Inflammatory macrophage treated with lipopolysaccharide for 4 hours (primary cell): ENCODE data around the gene UBA1.

Source experiments
- DNase-seq: peaks from one replicate; pipeline ENCODE4 v3.0.0-alpha.2; 2020

The UBA1 gene

DNA sequence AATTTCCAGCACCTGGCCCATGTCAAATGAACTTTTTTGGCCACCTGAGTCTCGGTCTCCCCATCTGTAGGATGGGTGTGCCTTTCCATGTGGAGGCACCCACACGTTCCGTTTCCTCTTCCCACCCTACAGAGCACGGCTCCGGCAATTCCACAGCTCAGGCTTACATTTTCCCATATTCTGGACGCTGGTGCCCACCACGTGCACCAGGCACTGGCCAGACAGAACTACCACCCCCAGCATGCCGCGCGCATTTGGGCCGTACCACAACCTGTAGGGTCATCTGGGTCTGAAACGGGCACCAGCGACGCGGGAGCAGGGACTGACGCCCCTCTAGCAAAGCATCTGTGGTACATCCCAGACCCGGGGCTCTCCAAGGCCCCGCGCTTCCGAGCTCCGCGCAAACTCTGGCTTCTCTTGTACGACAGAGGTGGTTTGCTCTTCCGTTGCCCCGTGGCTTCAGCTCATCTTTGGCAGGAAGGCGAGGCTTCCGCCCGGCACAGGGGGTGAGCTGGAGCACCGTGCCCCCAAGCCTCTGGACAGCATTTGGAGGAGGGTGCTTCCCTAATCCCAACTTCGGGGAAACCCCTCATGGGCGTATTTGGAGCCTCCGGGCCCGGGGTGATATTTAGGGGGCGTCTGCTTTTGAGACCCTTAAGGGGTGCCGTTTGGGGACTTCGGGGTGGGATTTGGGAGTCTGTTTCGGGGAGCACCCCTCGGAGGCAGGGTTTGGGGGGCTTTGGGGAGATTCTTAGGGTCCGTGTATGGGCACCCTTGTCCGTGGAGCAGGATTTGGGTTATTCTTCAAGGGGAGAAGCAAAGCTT is 3.0 kb upstream of the UBA1 start:
- DNase-seq: peak; percentile 79

DNA sequence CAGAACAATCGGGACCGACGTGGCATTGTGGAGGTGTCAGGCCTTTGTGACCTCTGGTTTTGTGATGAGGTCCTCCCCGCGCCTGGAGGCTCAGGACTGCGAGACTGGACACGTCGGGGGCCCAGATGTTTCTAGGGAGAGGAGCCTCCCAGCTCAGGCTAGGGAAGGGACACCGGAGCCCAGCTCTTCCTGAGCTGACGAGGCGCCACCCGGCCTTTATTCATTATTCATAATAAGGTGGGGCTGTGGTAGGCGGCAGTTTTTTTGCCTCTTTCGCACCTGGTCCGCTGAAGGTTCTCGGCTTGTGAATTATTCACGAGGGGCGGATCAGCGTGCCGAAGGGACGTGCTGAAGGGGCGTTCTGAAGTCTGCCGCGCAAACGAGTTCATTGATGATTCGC is 2.3 kb upstream of the UBA1 start:
- DNase-seq: no peak

DNA sequence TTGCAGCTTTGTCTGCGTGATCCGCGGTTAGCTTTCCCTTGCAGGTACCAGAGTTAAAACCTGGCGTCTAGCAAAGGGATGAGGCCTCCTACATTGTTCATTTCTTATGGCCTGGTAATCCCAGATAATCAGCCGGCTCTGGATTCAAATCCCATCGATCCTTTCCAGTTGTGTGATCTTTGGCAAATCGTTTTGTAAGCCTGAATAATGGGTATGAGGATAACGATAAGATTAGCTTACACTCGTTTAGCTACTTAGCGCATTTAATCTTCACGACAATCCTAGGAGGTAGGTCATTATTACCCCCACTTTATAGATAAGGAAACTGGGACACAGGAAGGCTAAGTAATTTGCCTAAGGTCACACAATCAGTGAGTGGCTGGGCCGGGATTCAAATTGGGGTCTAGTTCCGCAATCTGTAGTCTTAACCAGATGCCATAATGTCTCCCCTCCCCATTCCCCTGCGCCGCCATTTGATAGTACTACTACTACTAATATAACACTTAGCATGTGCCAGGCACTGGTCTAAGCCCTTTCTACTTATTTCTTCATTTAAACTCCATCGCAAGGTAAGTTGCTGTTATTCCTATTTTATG is 1.7 kb upstream of the UBA1 start:
- DNase-seq: no peak

DNA sequence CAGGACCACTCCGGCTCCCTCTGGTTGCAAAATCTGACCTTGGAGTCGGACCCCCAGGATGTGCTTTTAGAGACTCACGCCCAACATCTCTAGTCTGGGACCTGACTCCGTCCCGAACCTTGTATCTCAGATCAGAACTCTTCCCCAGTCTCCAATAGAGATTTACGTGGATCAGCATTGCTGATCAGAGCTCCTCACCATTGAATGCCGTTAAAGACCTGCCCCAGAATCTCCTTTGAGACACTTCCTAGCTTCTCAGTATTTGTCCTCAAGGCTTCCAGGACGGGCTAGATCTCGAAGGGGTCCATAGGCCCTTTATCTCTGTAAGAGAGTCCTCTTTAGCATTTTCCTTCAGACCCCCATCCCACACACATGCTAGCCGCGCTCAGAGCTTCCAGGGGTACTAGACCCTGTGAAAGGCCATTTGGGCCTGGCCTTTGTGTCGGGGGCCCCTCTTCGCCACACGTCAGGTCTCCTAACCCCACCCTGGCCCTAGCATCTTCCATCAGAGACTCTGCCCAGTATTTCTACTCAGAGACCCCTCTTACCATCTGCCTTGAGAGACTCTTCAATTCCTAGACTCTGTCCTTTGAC is 662 bp downstream of the UBA1 start:
- DNase-seq: peak; percentile 4

DNA sequence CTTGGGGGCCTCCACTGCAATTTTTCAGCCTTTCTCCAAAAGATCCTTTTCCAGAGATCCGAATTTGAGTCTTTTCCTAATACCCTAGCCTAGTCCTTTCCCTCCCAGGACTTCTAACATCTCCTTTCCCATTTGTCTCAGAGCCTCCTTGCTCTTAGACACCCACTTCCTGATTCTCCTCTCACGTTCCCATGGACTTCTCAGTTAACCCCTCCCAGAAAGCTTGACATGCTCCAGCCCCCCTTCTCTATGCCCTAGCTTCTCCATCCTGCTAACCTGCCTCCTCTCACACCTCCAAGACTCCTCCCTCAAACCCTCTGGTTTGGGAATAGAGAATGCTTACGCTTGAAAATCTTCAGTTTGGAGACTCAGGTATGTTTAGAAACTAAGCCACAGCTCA is 2.5 kb downstream of the UBA1 start:
- DNase-seq: no peak

DNA sequence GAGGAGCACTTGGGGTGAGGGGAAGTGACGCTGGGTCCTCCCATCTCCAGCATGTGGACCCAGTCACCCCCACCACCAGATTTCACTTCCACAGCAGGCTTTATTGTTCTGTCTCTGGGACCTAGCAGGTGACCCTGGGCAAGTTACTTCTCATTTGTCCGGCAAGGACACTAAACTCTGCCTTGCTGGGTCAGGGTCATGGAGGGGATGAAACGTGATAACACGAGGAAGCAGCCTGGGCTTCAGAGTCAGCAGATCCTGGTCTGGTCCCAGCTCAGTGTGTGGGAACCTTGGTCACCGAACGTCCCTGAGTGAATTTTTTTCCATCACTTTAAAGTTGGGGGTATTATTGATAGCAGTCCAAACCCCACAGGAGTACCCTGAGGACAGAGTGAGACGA is 3.9 kb downstream of the UBA1 start:
- DNase-seq: no peak

DNA sequence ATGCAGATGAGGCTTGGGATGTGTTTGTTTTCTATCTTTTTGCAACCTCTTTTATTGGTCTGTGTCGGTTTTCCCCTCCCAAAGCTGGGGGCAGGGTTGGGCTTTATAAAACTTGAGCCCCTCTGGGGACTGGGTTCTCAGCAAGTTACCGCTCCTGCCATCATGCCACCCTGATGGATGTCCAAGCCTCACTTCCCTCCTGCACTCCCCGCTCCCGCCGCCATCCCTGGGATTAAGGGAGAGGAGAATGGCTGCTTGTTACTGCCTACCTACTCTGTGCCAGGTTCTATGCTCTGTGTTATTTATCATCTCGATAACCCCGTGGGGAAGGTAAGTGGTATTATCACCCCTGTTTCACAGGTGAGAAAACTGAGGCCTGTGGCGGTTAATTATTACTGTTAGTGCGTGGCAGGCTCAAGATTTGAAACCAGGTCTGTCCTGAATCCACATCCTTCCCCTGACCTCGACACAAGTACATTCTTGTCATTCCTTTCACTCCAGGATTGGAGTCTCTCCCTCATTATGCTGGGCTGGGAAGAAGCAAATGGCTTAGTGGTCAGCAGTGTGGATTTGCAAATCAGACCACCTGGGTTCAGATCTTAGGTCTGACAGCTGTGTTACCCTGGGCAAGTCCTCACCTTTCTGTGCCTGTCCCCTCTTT is 4.5 kb downstream of the UBA1 start:
- no peak for DNase-seq

DNA sequence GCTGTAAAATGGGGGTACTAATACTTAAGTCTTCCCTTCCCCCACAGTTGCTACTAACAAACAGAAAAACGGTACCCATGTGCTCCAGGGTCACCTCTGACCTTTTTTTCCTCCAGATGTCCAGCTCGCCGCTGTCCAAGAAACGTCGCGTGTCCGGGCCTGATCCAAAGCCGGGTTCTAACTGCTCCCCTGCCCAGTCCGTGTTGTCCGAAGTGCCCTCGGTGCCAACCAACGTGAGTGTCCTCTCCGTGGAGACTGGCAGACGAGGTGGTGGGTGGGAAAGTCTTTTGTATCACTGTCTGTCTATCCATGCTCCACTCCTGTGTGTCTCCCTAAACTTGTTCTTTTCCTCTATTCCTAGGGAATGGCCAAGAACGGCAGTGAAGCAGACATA is 5.1 kb downstream of the UBA1 start:
- DNase-seq: no peak

DNA sequence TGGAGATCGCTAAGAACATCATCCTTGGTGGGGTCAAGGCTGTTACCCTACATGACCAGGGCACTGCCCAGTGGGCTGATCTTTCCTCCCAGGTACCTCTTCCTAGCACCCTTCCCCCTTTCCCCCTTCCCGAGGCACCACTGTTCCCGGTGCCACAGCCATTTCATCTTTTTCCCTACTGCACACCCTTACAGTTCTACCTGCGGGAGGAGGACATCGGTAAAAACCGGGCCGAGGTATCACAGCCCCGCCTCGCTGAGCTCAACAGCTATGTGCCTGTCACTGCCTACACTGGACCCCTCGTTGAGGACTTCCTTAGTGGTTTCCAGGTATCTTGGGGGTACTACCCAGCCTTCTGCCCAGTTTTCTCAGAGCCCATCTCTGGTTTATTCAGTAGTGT is 5.7 kb downstream of the UBA1 start:
- no peak for DNase-seq

DNA sequence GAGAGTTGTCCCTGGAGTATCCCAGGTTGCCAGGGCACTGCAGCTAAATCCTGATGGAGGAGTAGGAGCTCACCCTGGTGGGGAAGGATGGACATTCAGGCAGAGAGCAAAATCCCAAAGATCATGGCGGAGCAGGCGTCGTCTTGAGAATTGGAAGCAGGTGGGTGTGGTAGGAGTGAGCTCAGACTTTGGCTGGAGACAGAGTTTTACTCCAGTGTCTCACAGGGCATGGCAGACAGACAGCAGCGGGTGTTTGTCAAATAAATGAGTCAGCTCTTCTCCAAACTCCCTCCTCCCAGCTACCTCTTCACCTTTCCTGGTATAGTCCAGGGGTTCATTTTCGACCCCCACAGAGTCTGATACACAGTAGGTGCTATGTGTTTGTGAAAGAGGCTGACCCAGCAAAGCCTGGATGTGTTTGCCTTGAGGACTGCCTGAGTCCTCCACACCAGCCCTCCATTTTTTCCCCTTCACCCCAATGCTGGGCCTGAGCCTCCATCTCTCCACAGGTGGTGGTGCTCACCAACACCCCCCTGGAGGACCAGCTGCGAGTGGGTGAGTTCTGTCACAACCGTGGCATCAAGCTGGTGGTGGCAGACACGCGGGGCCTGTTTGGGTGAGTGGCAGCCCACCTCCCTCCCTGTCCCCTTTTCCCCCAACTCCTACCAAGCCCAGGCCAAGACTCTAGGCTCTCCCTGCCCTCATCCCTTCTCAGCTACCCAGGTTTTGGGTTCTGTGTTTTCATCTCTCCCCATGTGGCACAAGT is 6.9 kb downstream of the UBA1 start:
- DNase-seq: no peak

DNA sequence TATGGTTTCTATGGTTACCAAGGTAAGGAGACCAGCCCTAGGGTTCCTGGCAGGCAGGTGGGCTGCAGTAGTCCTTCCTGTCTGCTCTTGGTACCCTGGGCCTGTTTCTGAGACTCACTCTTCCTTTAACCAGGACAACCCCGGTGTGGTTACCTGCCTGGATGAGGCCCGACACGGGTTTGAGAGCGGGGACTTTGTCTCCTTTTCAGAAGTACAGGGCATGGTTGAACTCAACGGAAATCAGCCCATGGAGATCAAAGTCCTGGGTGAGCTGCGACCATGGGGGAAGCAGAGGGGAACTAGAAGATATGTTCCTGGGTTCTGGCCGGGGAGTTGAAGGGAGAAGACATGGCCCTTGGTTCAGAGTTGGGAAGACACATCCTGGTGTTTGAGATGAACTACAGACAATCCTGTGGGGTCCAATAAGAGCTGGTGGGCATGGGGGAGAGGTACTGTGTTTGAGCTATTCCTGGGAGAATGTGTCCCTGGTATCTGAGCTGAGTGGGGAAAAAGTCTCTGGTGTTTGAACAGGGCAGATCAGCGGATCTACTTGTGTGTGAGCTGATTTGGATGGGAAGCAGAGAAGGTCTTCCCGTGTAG is 7.8 kb downstream of the UBA1 start:
- no peak for DNase-seq

DNA sequence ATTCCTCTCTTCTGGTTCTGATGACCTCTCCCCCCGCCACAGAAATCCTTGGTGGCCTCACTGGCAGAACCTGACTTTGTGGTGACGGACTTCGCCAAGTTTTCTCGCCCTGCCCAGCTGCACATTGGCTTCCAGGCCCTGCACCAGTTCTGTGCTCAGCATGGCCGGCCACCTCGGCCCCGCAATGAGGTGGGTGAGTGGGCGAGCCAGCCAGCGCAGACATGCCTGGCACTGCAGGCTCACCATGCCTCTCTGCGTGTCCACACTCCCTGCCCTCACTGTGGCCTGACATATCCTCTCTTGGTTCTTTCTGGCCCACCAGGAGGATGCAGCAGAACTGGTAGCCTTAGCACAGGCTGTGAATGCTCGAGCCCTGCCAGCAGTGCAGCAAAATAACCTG is 8.7 kb downstream of the UBA1 start:
- no peak for DNase-seq

DNA sequence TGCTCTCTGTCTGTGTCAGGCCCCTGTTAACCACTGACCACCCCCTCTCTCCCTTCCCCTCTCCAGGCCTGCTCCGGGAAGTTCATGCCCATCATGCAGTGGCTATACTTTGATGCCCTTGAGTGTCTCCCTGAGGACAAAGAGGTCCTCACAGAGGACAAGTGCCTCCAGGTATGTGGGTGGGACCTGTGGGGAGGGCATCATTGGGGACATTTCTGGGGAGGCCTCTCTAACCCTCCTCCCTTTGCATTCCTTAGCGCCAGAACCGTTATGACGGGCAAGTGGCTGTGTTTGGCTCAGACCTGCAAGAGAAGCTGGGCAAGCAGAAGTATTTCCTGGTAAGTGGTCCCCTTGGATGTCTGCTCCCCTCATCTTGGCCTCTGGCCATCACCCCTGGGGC is 9.2 kb downstream of the UBA1 start:
- no peak for DNase-seq

DNA sequence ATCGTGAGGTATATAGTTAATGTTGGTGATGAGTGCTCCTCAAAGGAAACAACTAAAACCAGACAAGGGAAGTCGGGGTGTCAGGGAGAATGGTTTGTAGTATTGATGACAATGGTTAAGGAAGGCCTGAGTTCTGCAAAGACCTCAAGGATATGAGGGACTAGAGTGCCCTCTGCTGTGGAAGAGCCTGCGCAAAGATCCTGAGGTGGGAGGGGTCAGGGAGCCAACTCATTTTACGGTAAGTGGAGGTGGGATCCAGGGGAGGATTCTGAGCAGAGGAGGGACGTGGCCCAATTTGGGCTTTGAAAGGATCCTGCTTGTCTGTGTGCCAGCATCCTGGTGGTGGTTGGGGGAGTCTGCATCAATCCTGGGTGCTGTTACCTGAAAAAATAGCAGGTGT is 11.3 kb downstream of the UBA1 start:
- no peak for DNase-seq

DNA sequence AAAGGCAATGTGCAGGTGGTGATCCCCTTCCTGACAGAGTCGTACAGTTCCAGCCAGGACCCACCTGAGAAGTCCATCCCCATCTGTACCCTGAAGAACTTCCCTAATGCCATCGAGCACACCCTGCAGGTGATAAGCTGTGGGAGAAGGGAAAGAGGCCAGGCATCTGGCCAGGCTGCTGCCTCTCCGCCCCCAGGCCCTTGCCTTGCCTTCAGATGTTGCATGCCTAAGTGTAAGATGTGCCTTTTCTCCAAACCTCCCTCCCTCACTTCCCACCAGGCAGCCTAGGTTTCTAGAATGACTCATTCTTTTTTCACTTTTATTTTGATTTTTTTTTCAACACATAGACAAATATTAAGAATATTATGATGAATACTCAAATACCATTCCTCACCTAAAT is 12.7 kb downstream of the UBA1 start:
- DNase-seq: no peak

DNA sequence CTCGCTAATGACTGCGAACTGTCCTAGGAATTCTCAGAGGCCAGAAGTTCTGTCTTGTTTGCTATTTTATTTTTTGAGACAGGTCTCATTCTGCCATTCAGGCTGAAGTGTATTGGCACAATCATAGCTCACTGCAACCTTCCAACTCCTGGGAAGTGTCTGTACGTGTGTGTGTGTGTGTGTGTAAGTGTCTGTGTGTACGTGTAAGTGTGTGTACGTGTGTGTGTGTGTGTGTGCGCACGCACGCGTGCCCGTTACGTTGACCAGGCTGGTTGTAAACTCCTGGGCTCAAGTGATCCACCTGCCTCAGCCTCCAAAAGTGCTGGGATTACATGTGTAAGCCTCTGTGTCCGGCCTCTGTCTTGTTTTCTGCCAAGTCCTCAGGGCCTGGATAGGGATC is 14.5 kb downstream of the UBA1 start:
- DNase-seq: no peak

DNA sequence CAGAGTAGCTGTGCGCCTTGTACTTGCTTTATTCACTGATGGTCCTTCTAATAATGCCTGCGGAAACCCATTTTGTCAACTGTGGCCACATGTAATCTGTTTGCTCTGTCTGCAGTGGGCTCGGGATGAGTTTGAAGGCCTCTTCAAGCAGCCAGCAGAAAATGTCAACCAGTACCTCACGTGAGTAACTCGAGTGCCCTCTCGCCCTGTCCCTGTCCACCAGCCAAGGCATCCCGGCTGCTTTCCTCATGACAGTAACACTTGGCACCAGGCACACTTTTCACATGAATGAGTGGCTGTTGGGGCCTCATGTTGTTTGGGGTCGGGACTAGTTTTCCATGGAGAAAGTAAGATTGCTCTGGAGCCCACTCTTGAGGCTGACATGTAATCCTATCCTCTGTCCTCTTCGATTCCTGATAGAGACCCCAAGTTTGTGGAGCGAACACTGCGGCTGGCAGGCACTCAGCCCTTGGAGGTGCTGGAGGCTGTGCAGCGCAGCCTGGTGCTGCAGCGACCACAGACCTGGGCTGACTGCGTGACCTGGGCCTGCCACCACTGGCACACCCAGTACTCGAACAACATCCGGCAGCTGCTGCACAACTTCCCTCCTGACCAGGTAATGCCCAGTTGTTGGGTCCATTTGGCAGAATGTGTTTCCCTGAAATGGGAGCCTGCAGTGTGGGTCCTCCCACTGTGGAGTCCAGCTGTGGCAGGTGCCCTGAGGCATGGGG is 16.0 kb downstream of the UBA1 start:
- DNase-seq: no peak

DNA sequence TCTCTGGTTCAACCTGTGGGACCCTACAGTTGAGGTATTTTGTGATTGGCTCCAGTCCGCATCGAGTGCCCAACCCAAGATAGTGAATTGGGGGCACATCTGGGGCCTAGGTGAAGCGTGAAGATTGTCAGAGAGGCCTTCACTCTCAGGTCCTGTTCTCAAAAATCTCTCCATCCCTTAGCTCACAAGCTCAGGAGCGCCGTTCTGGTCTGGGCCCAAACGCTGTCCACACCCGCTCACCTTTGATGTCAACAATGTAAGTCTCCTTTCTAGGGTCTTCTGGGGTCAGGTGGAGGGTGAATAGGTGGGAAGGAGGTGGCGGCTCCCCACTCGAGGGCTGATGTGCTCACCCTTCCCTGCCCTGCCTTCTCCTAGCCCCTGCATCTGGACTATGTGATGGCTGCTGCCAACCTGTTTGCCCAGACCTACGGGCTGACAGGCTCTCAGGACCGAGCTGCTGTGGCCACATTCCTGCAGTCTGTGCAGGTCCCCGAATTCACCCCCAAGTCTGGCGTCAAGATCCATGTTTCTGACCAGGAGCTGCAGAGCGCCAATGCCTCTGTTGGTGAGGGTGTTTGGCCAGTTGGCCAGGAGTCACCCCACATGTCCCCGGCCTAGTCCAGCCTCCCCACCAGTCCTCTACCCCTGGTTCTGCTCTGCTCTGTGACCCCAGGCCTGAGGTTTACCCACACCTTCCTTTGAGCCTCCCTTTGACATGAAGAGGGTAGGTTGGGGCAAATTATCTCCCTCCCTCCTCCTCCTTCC is 17.2 kb downstream of the UBA1 start:
- no peak for DNase-seq

DNA sequence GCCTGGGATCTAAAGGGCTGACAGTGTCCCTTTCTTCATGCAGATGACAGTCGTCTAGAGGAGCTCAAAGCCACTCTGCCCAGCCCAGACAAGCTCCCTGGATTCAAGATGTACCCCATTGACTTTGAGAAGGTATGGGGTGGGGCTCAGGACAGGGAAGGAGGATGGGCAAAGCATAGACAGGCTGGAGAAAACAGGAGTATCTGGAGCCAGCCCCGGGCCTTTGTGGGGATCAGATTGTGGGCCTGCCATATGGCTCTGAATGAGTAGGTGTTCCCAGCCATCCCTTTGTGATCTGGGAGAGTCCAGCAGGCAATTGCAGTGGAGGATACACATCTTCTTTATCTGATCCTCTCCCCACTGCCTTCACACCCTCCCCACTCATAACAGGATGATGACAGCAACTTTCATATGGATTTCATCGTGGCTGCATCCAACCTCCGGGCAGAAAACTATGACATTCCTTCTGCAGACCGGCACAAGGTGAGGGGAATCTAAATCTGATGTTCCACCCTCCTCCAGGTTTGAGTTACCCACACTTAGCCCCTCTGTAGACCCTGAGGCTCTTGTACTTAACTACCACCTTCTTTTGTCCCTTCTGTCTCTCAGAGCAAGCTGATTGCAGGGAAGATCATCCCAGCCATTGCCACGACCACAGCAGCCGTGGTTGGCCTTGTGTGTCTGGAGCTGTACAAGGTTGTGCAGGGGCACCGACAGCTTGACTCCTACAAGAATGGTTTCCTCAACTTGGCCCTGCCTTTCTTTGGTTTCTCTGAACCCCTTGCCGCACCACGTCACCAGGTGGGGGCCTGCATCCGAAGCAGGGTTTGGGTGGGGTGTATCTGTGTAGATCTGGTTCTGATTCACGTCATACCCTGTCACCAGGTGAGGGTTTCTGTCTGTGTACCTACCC is 19.0 kb downstream of the UBA1 start:
- no peak for DNase-seq

DNA sequence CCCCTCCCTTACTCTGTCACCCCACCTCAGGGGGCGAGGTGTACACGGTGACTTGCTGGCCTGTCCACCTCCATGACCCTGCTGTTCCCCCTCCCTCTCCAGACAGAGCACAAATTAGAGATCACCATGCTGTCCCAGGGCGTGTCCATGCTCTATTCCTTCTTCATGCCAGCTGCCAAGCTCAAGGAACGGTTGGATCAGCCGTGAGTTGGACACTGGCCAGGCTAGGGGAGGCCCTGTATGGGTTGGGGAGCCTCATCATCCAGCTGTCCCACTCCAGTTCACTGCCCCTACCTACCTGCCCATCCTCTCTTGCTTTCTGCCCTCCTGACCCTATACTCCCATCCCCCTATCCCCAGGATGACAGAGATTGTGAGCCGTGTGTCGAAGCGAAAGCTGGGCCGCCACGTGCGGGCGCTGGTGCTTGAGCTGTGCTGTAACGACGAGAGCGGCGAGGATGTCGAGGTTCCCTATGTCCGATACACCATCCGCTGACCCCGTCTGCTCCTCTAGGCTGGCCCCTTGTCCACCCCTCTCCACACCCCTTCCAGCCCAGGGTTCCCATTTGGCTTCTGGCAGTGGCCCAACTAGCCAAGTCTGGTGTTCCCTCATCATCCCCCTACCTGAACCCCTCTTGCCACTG is 20.9 kb downstream of the UBA1 start:
- no peak for DNase-seq
